H1 (cell line): ENCODE measurements around the gene EFEMP2. TPM values are rescaled to one million over a fixed set of nuclear protein-coding genes. Genes with fewer than 3 reads are reported as not detected.

ENCODE experiments used
- polyA plus RNA-seq, 7 experiments: library from polyadenylated mRNA; depleted of rRNA in 3 of 7; stranded (reverse) in 5 of 7; unstranded in 2 of 7; fragments of >200 nt in 5 of 7; fragments of 200-250 nt in 2 of 7; gene quantifications; 1 replicate in 5 of 7; 2 replicates in 1 of 7; 4 replicates in 1 of 7; pipeline versions ENCODE4 v1.2.1 to v1.2.3, GENCODE V29; 2011 to 2013; ENCODE audit warnings: missing spikeins in 2 of 7, mixed read lengths in 2 of 7
- total RNA-seq: library from RNA; stranded (reverse); fragmentation: NEBNext Ultra II Directional; extraction: Animal tissue kit (Norgen Biotek cat#: 25700); gene quantifications from 2 replicates; pipeline ENCODE4 v1.2.1, GENCODE V29; 2021

EFEMP2 gene
- total and polyA plus RNA-seq, 2 of the 8 experiments (the other 6 are each of a cell fraction or from before 2014, with no cell fraction given): 8.8 to 17.2 TPM

Other genes starting within 250 kb of the EFEMP2 start
- gene SIPA1, start 234.7 kb downstream of the EFEMP2 start, total RNA-seq: 67.5 and 72.2 TPM in 2 replicates
- 35.3 and 59.2 TPM in 2 replicates for gene SIPA1, start 234.7 kb downstream of the EFEMP2 start, polyA plus RNA-seq (2011; rRNA removed)
- 25.5 and 27.5 TPM in 2 replicates for gene RELA, start 209.9 kb downstream of the EFEMP2 start, total RNA-seq
- 21.9 and 28.8 TPM in 2 replicates for gene RELA, start 209.9 kb downstream of the EFEMP2 start, polyA plus RNA-seq (2011; rRNA removed)
- 36.4 and 37.4 TPM in 2 replicates for gene KAT5, start 160.5 kb downstream of the EFEMP2 start, total RNA-seq
- 26.7 and 35.0 TPM in 2 replicates for gene KAT5, start 160.5 kb downstream of the EFEMP2 start, polyA plus RNA-seq (2011; rRNA removed)
- 37.9 and 40.2 TPM in 2 replicates for gene RNASEH2C, start 152.0 kb downstream of the EFEMP2 start, total RNA-seq
- gene RNASEH2C, start 152.0 kb downstream of the EFEMP2 start, polyA plus RNA-seq (2011; rRNA removed): 60.3 and 74.8 TPM in 2 replicates
- gene AP5B1, start 91.8 kb downstream of the EFEMP2 start, total RNA-seq: 9.9 and 10.0 TPM in 2 replicates
- gene AP5B1, start 91.8 kb downstream of the EFEMP2 start, polyA plus RNA-seq (2011; rRNA removed): 7.6 and 10.3 TPM in 2 replicates
- 3.3 and 3.4 TPM in 2 replicates for gene OVOL1, start 85.7 kb downstream of the EFEMP2 start, total RNA-seq
- gene OVOL1, start 85.7 kb downstream of the EFEMP2 start, polyA plus RNA-seq (2011; rRNA removed): 2.6 and 3.3 TPM in 2 replicates
- gene SNX32, start 38.8 kb downstream of the EFEMP2 start, total RNA-seq: 1.1 and 2.2 TPM in 2 replicates
- gene SNX32, start 38.8 kb downstream of the EFEMP2 start, polyA plus RNA-seq (2011; rRNA removed): 0.76 and 1.4 TPM in 2 replicates
- 1,252 and 1,270 TPM in 2 replicates for gene CFL1, start 14.6 kb downstream of the EFEMP2 start, total RNA-seq
- 1,365 and 1,809 TPM in 2 replicates for gene CFL1, start 14.6 kb downstream of the EFEMP2 start, polyA plus RNA-seq (2011; rRNA removed)
- 30.2 and 36.0 TPM in 2 replicates for gene MUS81, start 12.4 kb downstream of the EFEMP2 start, total RNA-seq
- gene MUS81, start 12.4 kb downstream of the EFEMP2 start, polyA plus RNA-seq (2011; rRNA removed): 31.5 and 44.1 TPM in 2 replicates
- gene CTSW, start 7.0 kb upstream of the EFEMP2 start, total RNA-seq: not detected in 2 replicates
- not detected in 2 replicates for gene CTSW, start 7.0 kb upstream of the EFEMP2 start, polyA plus RNA-seq (2011; rRNA removed)
- gene FIBP, start 15.7 kb upstream of the EFEMP2 start, total RNA-seq: 74.3 and 79.9 TPM in 2 replicates
- 173 and 184 TPM in 2 replicates for gene FIBP, start 15.7 kb upstream of the EFEMP2 start, polyA plus RNA-seq (2011; rRNA removed)
- gene CCDC85B, start 17.9 kb upstream of the EFEMP2 start, total RNA-seq: 30.8 and 33.3 TPM in 2 replicates
- gene CCDC85B, start 17.9 kb upstream of the EFEMP2 start, polyA plus RNA-seq (2011; rRNA removed): 19.8 and 40.6 TPM in 2 replicates
- 6.3 and 7.5 TPM in 2 replicates for gene FOSL1, start 27.6 kb upstream of the EFEMP2 start, total RNA-seq
- 7.2 and 11.6 TPM in 2 replicates for gene FOSL1, start 27.6 kb upstream of the EFEMP2 start, polyA plus RNA-seq (2011; rRNA removed)
- gene C11orf68, start 46.3 kb upstream of the EFEMP2 start, total RNA-seq: 24.0 and 24.1 TPM in 2 replicates
- 51.2 and 68.5 TPM in 2 replicates for gene C11orf68, start 46.3 kb upstream of the EFEMP2 start, polyA plus RNA-seq (2011; rRNA removed)
- gene DRAP1, start 46.6 kb upstream of the EFEMP2 start, total RNA-seq: 98.7 and 108 TPM in 2 replicates
- 62.5 and 81.2 TPM in 2 replicates for gene DRAP1, start 46.6 kb upstream of the EFEMP2 start, polyA plus RNA-seq (2011; rRNA removed)
- 1.3 and 1.9 TPM in 2 replicates for gene TSGA10IP, start 72.7 kb upstream of the EFEMP2 start, total RNA-seq
- gene TSGA10IP, start 72.7 kb upstream of the EFEMP2 start, polyA plus RNA-seq (2011; rRNA removed): 6.0 and 8.2 TPM in 2 replicates
- 46.1 and 48.5 TPM in 2 replicates for gene SART1, start 88.9 kb upstream of the EFEMP2 start, total RNA-seq
- 9.7 and 22.4 TPM in 2 replicates for gene SART1, start 88.9 kb upstream of the EFEMP2 start, polyA plus RNA-seq (2011; rRNA removed)
- 35.8 and 39.9 TPM in 2 replicates for gene EIF1AD, start 129.4 kb upstream of the EFEMP2 start, total RNA-seq
- 29.5 and 32.6 TPM in 2 replicates for gene EIF1AD, start 129.4 kb upstream of the EFEMP2 start, polyA plus RNA-seq (2011; rRNA removed)
- 330 and 345 TPM in 2 replicates for gene BANF1, start 129.7 kb upstream of the EFEMP2 start, total RNA-seq
- 467 and 516 TPM in 2 replicates for gene BANF1, start 129.7 kb upstream of the EFEMP2 start, polyA plus RNA-seq (2011; rRNA removed)
- 1.6 and 1.8 TPM in 2 replicates for gene CST6, start 139.2 kb upstream of the EFEMP2 start, total RNA-seq
- 7.6 and 8.6 TPM in 2 replicates for gene CST6, start 139.2 kb upstream of the EFEMP2 start, polyA plus RNA-seq (2011; rRNA removed)
- not detected in 2 replicates for gene CATSPER1, start 153.7 kb upstream of the EFEMP2 start, total RNA-seq
- gene CATSPER1, start 153.7 kb upstream of the EFEMP2 start, polyA plus RNA-seq (2011; rRNA removed): not detected in 2 replicates
- 21.1 and 21.4 TPM in 2 replicates for gene GAL3ST3, start 176.4 kb upstream of the EFEMP2 start, total RNA-seq
- 21.1 and 35.0 TPM in 2 replicates for gene GAL3ST3, start 176.4 kb upstream of the EFEMP2 start, polyA plus RNA-seq (2011; rRNA removed)
- gene SF3B2, start 179.6 kb upstream of the EFEMP2 start, total RNA-seq: 231 and 237 TPM in 2 replicates
- 182 and 270 TPM in 2 replicates for gene SF3B2, start 179.6 kb upstream of the EFEMP2 start, polyA plus RNA-seq (2011; rRNA removed)
- gene PACS1, start 197.5 kb upstream of the EFEMP2 start, total RNA-seq: 34.4 and 36.0 TPM in 2 replicates
- 11.5 and 20.4 TPM in 2 replicates for gene PACS1, start 197.5 kb upstream of the EFEMP2 start, polyA plus RNA-seq (2011; rRNA removed)